ENCODE measurements around the gene PAK5. TPM values are rescaled to one million over a fixed set of nuclear protein-coding genes. Genes with fewer than 3 reads are reported as not detected.
A peak's percentile ranks its signal among the peaks of the same experiment; 100 is the strongest.

PAK5 gene
- total RNA-seq, 1 donor from 2014 or later = 0.21 TPM

DNA sequence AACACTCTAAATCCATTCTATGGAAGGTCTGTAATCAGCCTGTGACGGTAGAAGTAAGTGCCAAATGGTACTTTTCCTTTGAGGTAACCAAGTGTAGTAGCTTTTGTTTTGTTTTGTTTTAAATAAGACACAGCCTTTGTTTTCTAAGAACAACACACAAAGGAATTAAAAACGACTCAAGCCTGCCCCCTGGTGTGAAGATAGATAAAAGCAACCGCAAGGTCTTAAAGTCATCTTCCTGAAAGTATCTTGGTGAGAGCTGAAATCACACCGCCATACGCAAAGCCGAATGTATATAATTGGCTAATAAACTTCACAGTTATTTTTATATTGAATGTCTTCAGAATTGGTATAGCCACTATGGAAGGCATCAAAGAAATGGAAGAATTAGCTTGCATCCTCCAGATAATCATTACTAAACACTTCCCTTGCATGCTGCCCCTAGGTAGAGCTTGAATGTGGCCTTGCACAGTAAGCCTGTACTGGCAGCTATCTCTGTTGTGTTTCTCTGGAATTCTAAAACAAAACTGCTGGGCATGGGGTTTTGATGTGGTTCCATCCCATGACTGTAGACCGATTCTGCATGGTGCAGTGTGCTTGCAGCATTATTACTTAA lies 228.9 kb downstream of the PAK5 start:
- TF ChIP-seq, protein P1, sequence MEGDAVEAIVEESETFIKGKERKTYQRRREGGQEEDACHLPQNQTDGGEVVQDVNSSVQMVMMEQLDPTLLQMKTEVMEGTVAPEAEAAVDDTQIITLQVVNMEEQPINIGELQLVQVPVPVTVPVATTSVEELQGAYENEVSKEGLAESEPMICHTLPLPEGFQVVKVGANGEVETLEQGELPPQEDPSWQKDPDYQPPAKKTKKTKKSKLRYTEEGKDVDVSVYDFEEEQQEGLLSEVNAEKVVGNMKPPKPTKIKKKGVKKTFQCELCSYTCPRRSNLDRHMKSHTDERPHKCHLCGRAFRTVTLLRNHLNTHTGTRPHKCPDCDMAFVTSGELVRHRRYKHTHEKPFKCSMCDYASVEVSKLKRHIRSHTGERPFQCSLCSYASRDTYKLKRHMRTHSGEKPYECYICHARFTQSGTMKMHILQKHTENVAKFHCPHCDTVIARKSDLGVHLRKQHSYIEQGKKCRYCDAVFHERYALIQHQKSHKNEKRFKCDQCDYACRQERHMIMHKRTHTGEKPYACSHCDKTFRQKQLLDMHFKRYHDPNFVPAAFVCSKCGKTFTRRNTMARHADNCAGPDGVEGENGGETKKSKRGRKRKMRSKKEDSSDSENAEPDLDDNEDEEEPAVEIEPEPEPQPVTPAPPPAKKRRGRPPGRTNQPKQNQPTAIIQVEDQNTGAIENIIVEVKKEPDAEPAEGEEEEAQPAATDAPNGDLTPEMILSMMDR (IDR thresholded peaks at IDR 0.05) = peak; percentile 68
- Histone ChIP-seq H3K36me3 (no peaks in the 10 kb centered on the region), H3K4me3 (no peak overlapping the region), H3K9me3 (no peaks in the 10 kb centered on the region), H3K4me1 (no peaks in the 10 kb centered on the region), H3K27ac (no peak overlapping the region), H3K27me3 (ENCODE audit: low read depth) (no peaks in the 10 kb centered on the region)
- intact Hi-C loops (cut with DNase I) = loop anchor here (5.0 to 10.0 kb wide), 2 partner anchors 203 to 1935 kb away; no protein-coding TSS in a partner anchor
- ATAC-seq = peak; percentile 40 to 66
- DNase-seq = no peak

GRCh38 chr20:9608639-9609340 lies 230.1 kb downstream of the PAK5 start:
- TF ChIP-seq, protein P1 (IDR thresholded peaks at IDR 0.05) = no peak
- intact Hi-C loops (cut with DNase I) = no loop called here

GRCh38 chr20:9602847-9603183 lies 236.1 kb downstream of the PAK5 start:
- no peak for DNase-seq
- ATAC-seq = no peak
- H3K4me3 ChIP-seq = no peak overlapping the region
- TF ChIP-seq, protein P1 (IDR thresholded peaks at IDR 0.05) = no peak
- H3K36me3 ChIP-seq = no peaks in the 10 kb centered on the region
- intact Hi-C loops (cut with DNase I) = no loop called here
- H3K27me3 ChIP-seq (ENCODE audit: low read depth) = no peaks in the 10 kb centered on the region
- no peak overlapping the region for H3K27ac ChIP-seq
- no peaks in the 10 kb centered on the region for H3K4me1 ChIP-seq
- H3K9me3 ChIP-seq = no peaks in the 10 kb centered on the region

More at GRCh38 chr20:9608639-9609340, 230.1 kb downstream of the PAK5 start:
- Histone ChIP-seq H3K36me3 (no peaks in the 10 kb centered on the region), H3K9me3 (no peaks in the 10 kb centered on the region), H3K27me3 (ENCODE audit: low read depth) (no peaks in the 10 kb centered on the region), H3K27ac (no peak overlapping the region), H3K4me1 (no peaks in the 10 kb centered on the region), H3K4me3 (no peak overlapping the region)
- no peak for DNase-seq
- no peak for ATAC-seq

DNA sequence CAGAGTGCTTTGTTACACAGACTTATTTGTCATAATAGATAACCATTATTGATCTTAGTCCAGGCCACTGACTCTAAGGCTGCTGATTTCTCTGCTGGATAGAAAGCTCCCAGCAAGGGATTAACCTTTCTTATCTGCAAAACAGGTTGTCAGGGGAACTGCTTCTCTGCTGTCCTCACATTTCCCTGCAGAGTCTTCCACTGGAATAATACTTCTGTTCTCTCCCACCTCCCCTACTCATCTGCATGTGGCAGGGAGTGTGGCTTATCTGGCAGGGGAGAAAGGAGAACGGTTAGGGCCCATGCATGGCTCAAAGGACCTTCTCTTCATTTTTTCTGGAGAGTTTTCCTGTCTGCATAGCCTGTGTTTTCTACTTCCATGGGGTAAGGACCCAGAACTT lies 238.3 kb downstream of the PAK5 start:
- Histone ChIP-seq H3K9me3 (no peaks in the 10 kb centered on the region), H3K27ac (no peak overlapping the region), H3K36me3 (no peaks in the 10 kb centered on the region), H3K4me1 (no peaks in the 10 kb centered on the region), H3K27me3 (ENCODE audit: low read depth) (no peaks in the 10 kb centered on the region), H3K4me3 (no peak overlapping the region)
- no peak for DNase-seq
- TF ChIP-seq, protein P1 (IDR thresholded peaks at IDR 0.05) = no peak
- no peak for ATAC-seq
- intact Hi-C loops (cut with DNase I) = no loop called here

- Histone ChIP-seq H3K9me3 (no peaks in the 10 kb centered on the region), H3K27ac (no peak overlapping the region), H3K4me1 (no peaks in the 10 kb centered on the region), H3K27me3 (ENCODE audit: low read depth) (no peaks in the 10 kb centered on the region), H3K36me3 (no peaks in the 10 kb centered on the region), H3K4me3 (no peak overlapping the region)
- ATAC-seq (no peak), DNase-seq (no peak)
- TF ChIP-seq, protein P1 (IDR thresholded peaks at IDR 0.05) = no peak
- intact Hi-C loops (cut with DNase I) = no loop called here
Observed at GRCh38 chr20:9597547-9597946, 241.3 kb downstream of the PAK5 start.

Data from lower lobe of right lung (tissue), 2 donors.